ENCODE results near the gene MYBPC2. TPM values are rescaled to one million over a fixed set of nuclear protein-coding genes. Genes with fewer than 3 reads are reported as not detected.
"Not testable (repeated sequence)": the region's sequence is repeated elsewhere in the genome, so short reads cannot be mapped to it uniquely, and the experiment has no call there.

Gene MYBPC2
- total and polyA plus RNA-seq, 9 of the 15 experiments (the other 6 are each of a cell fraction or from before 2014, with no cell fraction given) = 0.01 to 0.14 (median 0.04) TPM; not detected in 6

- H3K9ac ChIP-seq (ENCODE audit: insufficient read depth in 1 of 2, low read depth in 2 of 2, low read length in 2 of 2) = peak overlapping the region in 1 of 2 experiments; percentile 48; a peak in 1 of 4 replicates
- TF ChIP-seq ZKSCAN8 (CRISPR knock-in tag; IDR thresholded peaks at IDR 0.05) = no peak
These were observed 36.1 kb downstream of the MYBPC2 start for GRCh38 chr19:50468818-50469217.

GRCh38 chr19:50473336-50473735 is 40.6 kb downstream of the MYBPC2 start:
- DNase-seq (ENCODE audit: extremely low read depth in 1 of 4, low spot score in 3 of 4); H3K9me1 ChIP-seq (ENCODE audit: control insufficient read depth, insufficient read depth, low read length); H3K27ac ChIP-seq (ENCODE audit: extremely low read depth, low read depth, low read length); BruUV-seq (replicated peaks); H3K4me3 ChIP-seq; POLR2A ChIA-PET; H3K9ac ChIP-seq (ENCODE audit: insufficient read depth in 1 of 2, low read depth in 2 of 2, low read length in 2 of 2); CTCF ChIA-PET (ENCODE audit: low intra/inter-chr PET ratio); H4K20me1 ChIP-seq (replicated peaks; ENCODE audit: control insufficient read depth, insufficient read depth, low read length); in situ Hi-C loops (cut with MboI); intact Hi-C loops (cut with micrococcal nuclease); FAIRE-seq; H3K4me2 ChIP-seq (ENCODE audit: insufficient read depth, low read length); H3K9me3 ChIP-seq (replicated peaks; ENCODE audit: control insufficient read depth, insufficient read depth, low read depth, low read length); H3K36me3 ChIP-seq (ENCODE audit: control insufficient read depth, insufficient read depth, low read length); ATAC-seq; H2AFZ ChIP-seq (ENCODE audit: low read depth, low read length): not testable (repeated sequence)
- 3% methylated on average over 3 of the region's 3 CpGs for WGBS (ENCODE audit: insufficient coverage, low coverage, missing lambda C conversion rate)
- Histone ChIP-seq H3K79me2 (ENCODE audit: control insufficient read depth, insufficient read depth, low read length) (peaks cover 16% of the 10 kb centered on the region), H3K4me1 (replicated peaks in 1 of 2; ENCODE audit: control insufficient read depth in 2 of 2, insufficient read depth in 2 of 2, low read length in 2 of 2) (peaks cover 5 to 30% of the 10 kb centered on the region in 2 experiments; a peak in 4 of 5 replicates), H3K27me3 (ENCODE audit: control insufficient read depth in 2 of 2, insufficient read depth in 2 of 2, low read length in 2 of 2) (peaks cover 0 to 17% of the 10 kb centered on the region in 2 experiments; a peak in 3 of 5 replicates)
- peak; percentile 93 for TF ChIP-seq ZNF121 (CRISPR knock-in tag; conservative IDR thresholded peaks at IDR 0.05)

More at GRCh38 chr19:50468818-50469217, 36.1 kb downstream of the MYBPC2 start:
- Histone ChIP-seq H3K27me3 (ENCODE audit: control insufficient read depth in 2 of 2, insufficient read depth in 2 of 2, low read length in 2 of 2) (peaks cover 0 to 18% of the 10 kb centered on the region in 2 experiments; a peak in 3 of 5 replicates), H3K27ac (ENCODE audit: extremely low read depth, low read depth, low read length) (no peak overlapping the region), H3K4me1 (replicated peaks in 1 of 2; ENCODE audit: control insufficient read depth in 2 of 2, insufficient read depth in 2 of 2, low read length in 2 of 2) (peaks cover 8 to 34% of the 10 kb centered on the region in 2 experiments; a peak in 4 of 5 replicates), H4K20me1 (replicated peaks; ENCODE audit: control insufficient read depth, insufficient read depth, low read length) (no peaks in the 10 kb centered on the region), H3K79me2 (ENCODE audit: control insufficient read depth, insufficient read depth, low read length) (no peaks in the 10 kb centered on the region), H2AFZ (ENCODE audit: low read depth, low read length) (no peak overlapping the region), H3K36me3 (ENCODE audit: control insufficient read depth, insufficient read depth, low read length) (no peaks in the 10 kb centered on the region), H3K9me1 (ENCODE audit: control insufficient read depth, insufficient read depth, low read length) (no peaks in the 10 kb centered on the region), H3K4me3 (no peak overlapping the region), H3K4me2 (ENCODE audit: insufficient read depth, low read length) (no peak overlapping the region), H3K9me3 (replicated peaks; ENCODE audit: control insufficient read depth, insufficient read depth, low read depth, low read length) (no peaks in the 10 kb centered on the region; the same call in 1 of the 2 replicates)
- intact Hi-C loops (cut with micrococcal nuclease) = no loop called here
- no TSS peak for BruUV-seq (replicated peaks)
- in situ Hi-C loops (cut with MboI) = no loop called here
- no peak for ATAC-seq
- DNase-seq (ENCODE audit: extremely low read depth in 1 of 4, low spot score in 3 of 4) = no peak
- POLR2A ChIA-PET = interaction anchor here (1.2 to 1.3 kb wide), 2 partner anchors 10 to 100 kb away, joined by 4 to 5 read pairs; no protein-coding TSS in a partner anchor
- 33% methylated on average over 6 of the region's 6 CpGs for WGBS (ENCODE audit: insufficient coverage, low coverage, missing lambda C conversion rate)
- no peak for FAIRE-seq
- CTCF ChIA-PET (ENCODE audit: low intra/inter-chr PET ratio) = no interaction called here

Data from K562 (cell line).